Coronary artery (tissue), 2 donors: Measurements from ENCODE around the gene SORCS1.

ENCODE experiments used
- DNase-seq: peaks from one replicate; pipeline ENCODE4 v3.0.0-alpha.2; 2017; ENCODE audit warnings: low spot score
- H3K27ac ChIP-seq, 2 donors: fragments of 200-600 bp; sonication (generic); one replicate each; pipeline ENCODE4 v1.5.1; 2016 to 2019
- H3K4me3 ChIP-seq: fragments of 200-600 bp; sonication (generic); 2 replicates; pipeline ENCODE4 v1.5.1; 2016; ENCODE audit warnings: mild to moderate bottlenecking, moderate library complexity
- CTCF ChIP-seq: fragments of 200-600 bp; sonication (generic); IDR thresholded peaks from one replicate; pipeline ENCODE4 v1.5.1; 2019; ENCODE audit warnings: antibody characterized with exemption

Gene SORCS1

DNA sequence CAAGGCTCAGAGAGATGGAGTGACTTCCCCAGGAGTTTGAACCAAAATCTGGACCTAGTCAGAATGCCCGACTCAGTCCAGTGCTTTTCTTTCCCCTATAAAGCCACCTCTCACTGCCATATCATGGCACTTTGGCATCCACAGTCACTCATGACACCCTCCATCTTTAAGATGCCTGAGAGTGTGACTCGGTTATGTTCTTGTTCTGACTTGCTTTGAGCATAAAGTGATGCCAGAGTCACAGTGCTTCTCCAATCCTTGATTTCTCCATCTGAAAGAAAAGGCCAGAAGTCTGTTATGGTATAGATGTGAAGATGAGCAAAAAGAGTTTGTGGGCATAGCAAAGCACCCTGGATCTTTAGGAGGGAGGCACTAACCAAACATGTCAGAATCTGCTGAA is 538.1 kb downstream of the SORCS1 start:
- TF ChIP-seq CTCF = no peak
- no peak overlapping the region for H3K4me3 ChIP-seq
- no peak for DNase-seq
- H3K27ac ChIP-seq = no peak overlapping the region

GRCh38 chr10:106625751-106626150 is 538.8 kb downstream of the SORCS1 start:
- DNase-seq = no peak
- TF ChIP-seq CTCF = no peak
- Histone ChIP-seq H3K27ac (no peak overlapping the region), H3K4me3 (no peak overlapping the region)

- no peak overlapping the region for H3K27ac ChIP-seq
- no peak for TF ChIP-seq CTCF
- H3K4me3 ChIP-seq = no peak overlapping the region
- no peak for DNase-seq
Observed at GRCh38 chr10:106619346-106619745, 545.2 kb downstream of the SORCS1 start.

- no peak for TF ChIP-seq CTCF
- H3K27ac ChIP-seq = no peak overlapping the region
- no peak overlapping the region for H3K4me3 ChIP-seq
- no peak for DNase-seq
Observed at GRCh38 chr10:106618646-106619045, 545.9 kb downstream of the SORCS1 start.

GRCh38 chr10:106615081-106615480 is 549.4 kb downstream of the SORCS1 start:
- no peak for TF ChIP-seq CTCF
- DNase-seq = no peak
- Histone ChIP-seq H3K4me3 (no peak overlapping the region), H3K27ac (no peak overlapping the region)

GRCh38 chr10:106614293-106614692 is 550.2 kb downstream of the SORCS1 start:
- TF ChIP-seq CTCF = no peak
- no peak for DNase-seq
- Histone ChIP-seq H3K27ac (no peak overlapping the region), H3K4me3 (no peak overlapping the region)

DNA sequence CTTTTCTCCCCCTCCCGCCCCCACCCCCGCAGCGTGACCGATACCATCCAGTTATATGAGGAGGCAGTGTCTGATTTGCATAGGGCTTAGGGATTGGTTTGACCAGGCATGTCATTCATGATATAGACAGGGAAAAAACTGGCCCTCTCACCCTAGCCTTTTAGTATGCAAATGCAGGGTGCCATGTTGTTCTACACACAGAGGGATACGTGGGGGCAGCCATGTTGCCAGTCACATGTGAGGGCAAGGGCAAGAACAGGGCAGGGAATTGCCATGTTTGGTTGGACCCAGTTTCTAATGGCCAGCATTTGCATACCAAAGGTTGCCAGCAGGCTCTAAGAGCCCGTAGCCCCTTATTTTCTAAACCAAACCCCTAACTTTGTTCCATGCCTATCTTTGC is 552.1 kb downstream of the SORCS1 start:
- DNase-seq = no peak

More for the DNA sequence above, 552.1 kb downstream of the SORCS1 start:
- no peak for TF ChIP-seq CTCF
- H3K27ac ChIP-seq = no peak overlapping the region
- H3K4me3 ChIP-seq = no peak overlapping the region
